Measurements from ENCODE around the gene BAAT. TPM values are rescaled to one million over a fixed set of nuclear protein-coding genes. Genes with fewer than 3 reads are reported as not detected.
A peak's percentile ranks its signal among the peaks of the same experiment; 100 is the strongest.

BAAT gene
- total and polyA plus RNA-seq, 2 experiments from 2014 or later = 0.19 TPM; not detected in 1

- 50 to 59% methylated on average over 2 of the region's 2 CpGs for WGBS, 2 experiments (ENCODE audit: low coverage in 1 of 2, low lambda C conversion rate in 2 of 2, missing lambda C conversion rate in 2 of 2)
- TF ChIP-seq EZH2phosphoT487 (IDR thresholded peaks at IDR 0.05; ENCODE audit: insufficient read depth, low read depth) (no peak), EZH2 (IDR thresholded peaks at IDR 0.05; ENCODE audit: insufficient read depth, poor library complexity, severe bottlenecking) (no peak)
Measured at GRCh38 chr9:101419863-101420262, 35.1 kb upstream of the BAAT start.

DNA sequence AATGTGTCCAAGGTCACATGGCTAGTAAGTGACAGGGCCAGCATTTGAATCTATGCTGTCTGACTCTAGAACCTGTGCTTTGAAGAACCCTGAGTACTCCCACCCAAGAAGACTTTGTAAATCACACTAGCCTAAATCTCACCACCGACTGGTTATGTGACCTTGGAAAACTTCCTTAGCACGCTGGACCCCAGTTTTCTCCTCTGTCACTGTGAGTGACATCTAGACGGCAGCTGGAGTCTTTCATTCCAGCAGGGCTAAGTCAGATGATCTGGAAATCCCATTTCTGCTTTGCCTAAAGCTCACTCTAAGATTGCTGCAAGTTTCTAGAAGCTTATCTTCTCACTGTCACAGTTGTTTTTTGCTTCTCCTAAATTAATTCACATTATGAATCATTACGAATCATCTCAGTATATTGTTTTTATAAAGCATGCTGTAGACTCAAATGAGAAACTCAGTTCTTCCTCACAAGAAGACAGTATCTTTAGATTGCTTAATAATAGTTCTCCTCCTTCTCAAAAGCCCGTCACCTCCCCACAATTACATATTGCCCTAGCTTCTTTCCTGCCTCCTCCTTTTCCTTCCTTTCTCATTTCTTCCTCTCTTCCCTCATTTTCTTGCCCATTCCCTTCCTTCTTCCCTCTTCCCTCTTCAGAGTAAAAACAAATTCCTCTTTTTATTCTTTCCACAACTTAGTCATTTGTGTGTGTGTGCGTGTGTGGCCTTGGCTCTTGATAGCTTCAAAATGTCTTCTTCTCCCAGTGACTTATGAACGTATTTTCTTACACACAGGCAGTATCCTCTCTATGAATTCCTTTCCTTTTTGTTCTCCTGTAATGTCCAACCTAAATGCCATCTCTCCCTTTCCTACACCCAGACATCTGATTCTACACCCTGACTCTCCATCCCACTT lies 34.0 kb upstream of the BAAT start:
- 81 to 82% methylated on average over 7 of the region's 7 CpGs for WGBS, 2 experiments (ENCODE audit: low coverage in 1 of 2, low lambda C conversion rate in 2 of 2, missing lambda C conversion rate in 2 of 2)
- no peaks in the 10 kb centered on the region for H3K79me2 ChIP-seq (ENCODE audit: insufficient read depth)
- in situ Hi-C loops (cut with MboI) = no loop called here
- peak; percentile 62 for DNase-seq
- H3K4me3 ChIP-seq = no peak overlapping the region
- no peak for TF ChIP-seq EZH2phosphoT487 (IDR thresholded peaks at IDR 0.05; ENCODE audit: insufficient read depth, low read depth)
- TF ChIP-seq EZH2 (IDR thresholded peaks at IDR 0.05; ENCODE audit: insufficient read depth, poor library complexity, severe bottlenecking) = no peak
- peaks cover 5% of the 10 kb centered on the region; the same call in 1 of the 2 replicates for H3K4me1 ChIP-seq (ENCODE audit: insufficient read depth)
- peak overlapping the region; percentile 2; the same call in 1 of the 2 replicates for H3K27ac ChIP-seq
- no peaks in the 10 kb centered on the region for H3K9me3 ChIP-seq (ENCODE audit: low read depth)
- H2AFZ ChIP-seq = no peak overlapping the region
- H3K36me3 ChIP-seq (ENCODE audit: low read depth) = no peaks in the 10 kb centered on the region
- H3K27me3 ChIP-seq (replicated peaks; ENCODE audit: insufficient read depth) = no peaks in the 10 kb centered on the region
- H3K9me2 ChIP-seq (ENCODE audit: insufficient read depth) = no peaks in the 10 kb centered on the region
- no peak overlapping the region for H3K4me2 ChIP-seq (ENCODE audit: unreplicated experiment)
- no peak overlapping the region for H3K9ac ChIP-seq
- H4K20me1 ChIP-seq (ENCODE audit: insufficient read depth) = no peaks in the 10 kb centered on the region
- peaks cover 28% of the 10 kb centered on the region for H3F3A ChIP-seq (ENCODE audit: insufficient read depth)

More at GRCh38 chr9:101419863-101420262, 35.1 kb upstream of the BAAT start:
- no peaks in the 10 kb centered on the region for H4K20me1 ChIP-seq (ENCODE audit: insufficient read depth)
- no peak overlapping the region for H3K4me3 ChIP-seq
- H2AFZ ChIP-seq = no peak overlapping the region
- no peaks in the 10 kb centered on the region for H3K36me3 ChIP-seq (ENCODE audit: low read depth)
- 0 out of 2 replicates have a peak, but pooled peaks cover 2% of the 10 kb centered on the region for H3K27me3 ChIP-seq (replicated peaks; ENCODE audit: insufficient read depth)
- H3K9me3 ChIP-seq (ENCODE audit: low read depth) = no peaks in the 10 kb centered on the region
- no peak overlapping the region for H3K4me2 ChIP-seq (ENCODE audit: unreplicated experiment)
- peaks cover 5% of the 10 kb centered on the region; the same call in 1 of the 2 replicates for H3K4me1 ChIP-seq (ENCODE audit: insufficient read depth)
- no peaks in the 10 kb centered on the region for H3K9me2 ChIP-seq (ENCODE audit: insufficient read depth)
- no peak overlapping the region for H3K9ac ChIP-seq
- H3K27ac ChIP-seq = no peak overlapping the region
- H3K79me2 ChIP-seq (ENCODE audit: insufficient read depth) = no peaks in the 10 kb centered on the region
- in situ Hi-C loops (cut with MboI) = no loop called here
- H3F3A ChIP-seq (ENCODE audit: insufficient read depth) = peaks cover 25% of the 10 kb centered on the region
- no peak for DNase-seq

GRCh38 chr9:101417977-101418376 lies 33.2 kb upstream of the BAAT start:
- no peak overlapping the region for H3K9ac ChIP-seq
- H4K20me1 ChIP-seq (ENCODE audit: insufficient read depth) = no peaks in the 10 kb centered on the region
- H2AFZ ChIP-seq = no peak overlapping the region
- H3K36me3 ChIP-seq (ENCODE audit: low read depth) = no peaks in the 10 kb centered on the region
- H3K27me3 ChIP-seq (replicated peaks; ENCODE audit: insufficient read depth) = no peaks in the 10 kb centered on the region
- H3K79me2 ChIP-seq (ENCODE audit: insufficient read depth) = no peaks in the 10 kb centered on the region
- no peaks in the 10 kb centered on the region for H3K9me3 ChIP-seq (ENCODE audit: low read depth)
- no peak for DNase-seq
- H3F3A ChIP-seq (ENCODE audit: insufficient read depth) = peaks cover 28% of the 10 kb centered on the region
- H3K4me2 ChIP-seq (ENCODE audit: unreplicated experiment) = no peak overlapping the region
- H3K4me1 ChIP-seq (ENCODE audit: insufficient read depth) = peaks cover 5% of the 10 kb centered on the region; the same call in 1 of the 2 replicates
- H3K27ac ChIP-seq = no peak overlapping the region
- H3K9me2 ChIP-seq (ENCODE audit: insufficient read depth) = no peaks in the 10 kb centered on the region
- TF ChIP-seq EZH2phosphoT487 (IDR thresholded peaks at IDR 0.05; ENCODE audit: insufficient read depth, low read depth) = no peak
- TF ChIP-seq EZH2 (IDR thresholded peaks at IDR 0.05; ENCODE audit: insufficient read depth, poor library complexity, severe bottlenecking) = no peak
- in situ Hi-C loops (cut with MboI) = no loop called here
- no peak overlapping the region for H3K4me3 ChIP-seq

DNA sequence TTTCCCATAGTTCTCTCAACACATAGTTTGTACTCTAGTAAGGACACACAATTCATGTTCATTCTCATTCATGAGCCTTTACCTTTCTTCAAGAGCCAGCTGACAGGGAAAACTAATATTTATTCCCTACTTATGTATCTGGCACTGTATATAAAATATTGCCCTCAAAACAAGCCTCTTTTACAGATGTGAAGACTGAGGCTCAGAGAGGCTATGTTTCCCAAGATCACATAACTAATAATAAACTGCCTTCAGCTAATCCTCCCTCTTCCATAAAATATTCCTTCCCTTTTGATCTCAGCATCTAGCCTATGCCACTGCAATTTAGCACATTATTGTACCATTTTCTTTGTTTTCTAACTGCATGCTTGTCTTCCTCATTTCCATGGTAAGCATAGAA lies 32.6 kb upstream of the BAAT start:
- TF ChIP-seq EZH2 (IDR thresholded peaks at IDR 0.05; ENCODE audit: insufficient read depth, poor library complexity, severe bottlenecking) (no peak), EZH2phosphoT487 (IDR thresholded peaks at IDR 0.05; ENCODE audit: insufficient read depth, low read depth) (no peak)
- H3K4me3 ChIP-seq = no peak overlapping the region
- in situ Hi-C loops (cut with MboI) = no loop called here

More for the DNA sequence above, 32.6 kb upstream of the BAAT start:
- H3K27me3 ChIP-seq (replicated peaks; ENCODE audit: insufficient read depth) = no peaks in the 10 kb centered on the region
- no peak overlapping the region for H3K9ac ChIP-seq
- no peaks in the 10 kb centered on the region for H3K9me2 ChIP-seq (ENCODE audit: insufficient read depth)
- no peaks in the 10 kb centered on the region for H4K20me1 ChIP-seq (ENCODE audit: insufficient read depth)
- no peak overlapping the region for H2AFZ ChIP-seq
- no peaks in the 10 kb centered on the region for H3K9me3 ChIP-seq (ENCODE audit: low read depth)
- no peaks in the 10 kb centered on the region for H3K79me2 ChIP-seq (ENCODE audit: insufficient read depth)
- H3K4me1 ChIP-seq (ENCODE audit: insufficient read depth) = peaks cover 5% of the 10 kb centered on the region; the same call in 1 of the 2 replicates
- no peaks in the 10 kb centered on the region for H3K36me3 ChIP-seq (ENCODE audit: low read depth)
- H3K27ac ChIP-seq = no peak overlapping the region
- DNase-seq = no peak
- H3K4me2 ChIP-seq (ENCODE audit: unreplicated experiment) = no peak overlapping the region
- H3F3A ChIP-seq (ENCODE audit: insufficient read depth) = peaks cover 28% of the 10 kb centered on the region
